ENCODE measurements around the gene TLCD2. TPM values are rescaled to one million over a fixed set of nuclear protein-coding genes. Genes with fewer than 3 reads are reported as not detected.
A peak's percentile ranks its signal among the peaks of the same experiment; 100 is the strongest.

The TLCD2 gene
- total and polyA plus RNA-seq, 2 of the 13 experiments (the other 11 are each of a cell fraction or from before 2014, with no cell fraction given) = 0.90 to 1.1 TPM

- TF ChIP-seq PPARG (CRISPR knock-in tag; conservative IDR thresholded peaks at IDR 0.05) = no peak
- peak; percentile 36; the same call in 1 of the 2 replicates for TF ChIP-seq ZNF768 (CRISPR knock-in tag; IDR thresholded peaks at IDR 0.05)
- no peak for TF ChIP-seq ZNF44 (CRISPR knock-in tag; IDR thresholded peaks at IDR 0.05)
- 0 out of 2 replicates have a peak, but pooled peaks have one; percentile 43 for TF ChIP-seq ZNF761 (CRISPR knock-in tag; conservative IDR thresholded peaks at IDR 0.05)
- no peak for TF ChIP-seq TSC22D2 (CRISPR knock-in tag; IDR thresholded peaks at IDR 0.05; ENCODE audit: borderline replicate concordance)
- no peak for TF ChIP-seq ZNF678 (CRISPR knock-in tag; IDR thresholded peaks at IDR 0.05)
- no peak for TF ChIP-seq MYC (CRISPR knock-in tag; IDR thresholded peaks at IDR 0.05; ENCODE audit: borderline replicate concordance)
- TF ChIP-seq ZNF687 (CRISPR knock-in tag; IDR thresholded peaks at IDR 0.05) = peak; percentile 43
- TF ChIP-seq NRL (CRISPR knock-in tag; IDR thresholded peaks at IDR 0.05; ENCODE audit: borderline replicate concordance) = no peak
- TF ChIP-seq YEATS4 (CRISPR knock-in tag; IDR thresholded peaks at IDR 0.05; ENCODE audit: borderline replicate concordance) = no peak
- no peak for TF ChIP-seq PTBP1 (IDR thresholded peaks at IDR 0.05; ENCODE audit: low read depth, low read length, poor library complexity, severe bottlenecking)
- no peak for TF ChIP-seq NFATC3 (CRISPR knock-in tag; IDR thresholded peaks at IDR 0.05)
- TF ChIP-seq POLR2AphosphoS5 (IDR thresholded peaks at IDR 0.05; ENCODE audit: low read depth, low read length) = peak; percentile 61
- no peak for TF ChIP-seq SOX5 (CRISPR knock-in tag; IDR thresholded peaks at IDR 0.05; ENCODE audit: borderline replicate concordance)
- TF ChIP-seq ZNF430 (CRISPR knock-in tag; IDR thresholded peaks at IDR 0.05) = 0 out of 2 replicates have a peak, but pooled peaks have one; percentile 30
- TF ChIP-seq SNAPC2 (CRISPR knock-in tag; IDR thresholded peaks at IDR 0.05) = no peak
- no peak for TF ChIP-seq CAMTA2 (CRISPR knock-in tag; IDR thresholded peaks at IDR 0.05; ENCODE audit: borderline replicate concordance)
- TF ChIP-seq EEA1 (CRISPR knock-in tag; IDR thresholded peaks at IDR 0.05; ENCODE audit: borderline replicate concordance) = no peak
- TF ChIP-seq ZSCAN21 (CRISPR knock-in tag; IDR thresholded peaks at IDR 0.05; ENCODE audit: borderline replicate concordance) = no peak
- TF ChIP-seq, protein P1, sequence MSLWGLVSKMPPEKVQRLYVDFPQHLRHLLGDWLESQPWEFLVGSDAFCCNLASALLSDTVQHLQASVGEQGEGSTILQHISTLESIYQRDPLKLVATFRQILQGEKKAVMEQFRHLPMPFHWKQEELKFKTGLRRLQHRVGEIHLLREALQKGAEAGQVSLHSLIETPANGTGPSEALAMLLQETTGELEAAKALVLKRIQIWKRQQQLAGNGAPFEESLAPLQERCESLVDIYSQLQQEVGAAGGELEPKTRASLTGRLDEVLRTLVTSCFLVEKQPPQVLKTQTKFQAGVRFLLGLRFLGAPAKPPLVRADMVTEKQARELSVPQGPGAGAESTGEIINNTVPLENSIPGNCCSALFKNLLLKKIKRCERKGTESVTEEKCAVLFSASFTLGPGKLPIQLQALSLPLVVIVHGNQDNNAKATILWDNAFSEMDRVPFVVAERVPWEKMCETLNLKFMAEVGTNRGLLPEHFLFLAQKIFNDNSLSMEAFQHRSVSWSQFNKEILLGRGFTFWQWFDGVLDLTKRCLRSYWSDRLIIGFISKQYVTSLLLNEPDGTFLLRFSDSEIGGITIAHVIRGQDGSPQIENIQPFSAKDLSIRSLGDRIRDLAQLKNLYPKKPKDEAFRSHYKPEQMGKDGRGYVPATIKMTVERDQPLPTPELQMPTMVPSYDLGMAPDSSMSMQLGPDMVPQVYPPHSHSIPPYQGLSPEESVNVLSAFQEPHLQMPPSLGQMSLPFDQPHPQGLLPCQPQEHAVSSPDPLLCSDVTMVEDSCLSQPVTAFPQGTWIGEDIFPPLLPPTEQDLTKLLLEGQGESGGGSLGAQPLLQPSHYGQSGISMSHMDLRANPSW (CRISPR knock-in tag; IDR thresholded peaks at IDR 0.05; ENCODE audit: borderline replicate concordance) = no peak
- TF ChIP-seq ZFX (CRISPR knock-in tag; IDR thresholded peaks at IDR 0.05; ENCODE audit: low read depth) = peak; percentile 50
- TF ChIP-seq, protein P2, sequence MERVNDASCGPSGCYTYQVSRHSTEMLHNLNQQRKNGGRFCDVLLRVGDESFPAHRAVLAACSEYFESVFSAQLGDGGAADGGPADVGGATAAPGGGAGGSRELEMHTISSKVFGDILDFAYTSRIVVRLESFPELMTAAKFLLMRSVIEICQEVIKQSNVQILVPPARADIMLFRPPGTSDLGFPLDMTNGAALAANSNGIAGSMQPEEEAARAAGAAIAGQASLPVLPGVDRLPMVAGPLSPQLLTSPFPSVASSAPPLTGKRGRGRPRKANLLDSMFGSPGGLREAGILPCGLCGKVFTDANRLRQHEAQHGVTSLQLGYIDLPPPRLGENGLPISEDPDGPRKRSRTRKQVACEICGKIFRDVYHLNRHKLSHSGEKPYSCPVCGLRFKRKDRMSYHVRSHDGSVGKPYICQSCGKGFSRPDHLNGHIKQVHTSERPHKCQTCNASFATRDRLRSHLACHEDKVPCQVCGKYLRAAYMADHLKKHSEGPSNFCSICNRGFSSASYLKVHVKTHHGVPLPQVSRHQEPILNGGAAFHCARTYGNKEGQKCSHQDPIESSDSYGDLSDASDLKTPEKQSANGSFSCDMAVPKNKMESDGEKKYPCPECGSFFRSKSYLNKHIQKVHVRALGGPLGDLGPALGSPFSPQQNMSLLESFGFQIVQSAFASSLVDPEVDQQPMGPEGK (CRISPR knock-in tag; IDR thresholded peaks at IDR 0.05) = no peak
Observed at GRCh38 chr17:1753767-1754429, 43.7 kb upstream of the TLCD2 start (continued).

Measured in HepG2 (cell line).